Liver (tissue), 3 donors: Measurements from ENCODE around the gene SHMT2.

ENCODE experiments used
- ATF3 ChIP-seq: IDR thresholded peaks from 2 replicates; pipeline ENCODE4 v1.6.1; 2016; ENCODE audit warnings: antibody characterized with exemption
- CTCF ChIP-seq: fragments of 150-350 bp; IDR thresholded peaks from 2 replicates; pipeline ENCODE4 v1.5.1; 2017; ENCODE audit warnings: improper control_type of control experiment, low read depth, low read length; ENCODE audit not compliant: missing input control
- EGR1 ChIP-seq, 2 donors: IDR thresholded peaks; 2 replicates each; pipeline ENCODE4 v1.6.1; 2016 to 2018; ENCODE audit warnings: antibody characterized with exemption in 2 of 2, low read depth in 2 of 2
- FOXA1 ChIP-seq: IDR thresholded peaks from 2 replicates; pipeline ENCODE4 v1.6.1; 2016; ENCODE audit warnings: antibody characterized with exemption
- FOXA2 ChIP-seq: IDR thresholded peaks from 2 replicates; pipeline ENCODE4 v1.6.1; 2016; ENCODE audit warnings: antibody characterized with exemption
- GABPA ChIP-seq, 2 donors: IDR thresholded peaks in 1 of 2; conservative IDR thresholded peaks in 1 of 2; 2 replicates each; pipeline ENCODE4 v1.6.1; 2016; ENCODE audit warnings: antibody characterized with exemption in 2 of 2, mild to moderate bottlenecking in 1 of 2, moderate library complexity in 1 of 2
- HNF4A ChIP-seq, 2 donors: conservative IDR thresholded peaks; 2 replicates each; pipeline ENCODE4 v1.6.1; 2016; ENCODE audit warnings: antibody characterized with exemption in 2 of 2, mild to moderate bottlenecking in 2 of 2
- JUND ChIP-seq, 2 donors: IDR thresholded peaks; 2 replicates each; pipeline ENCODE4 v1.6.1; 2016; ENCODE audit warnings: antibody characterized with exemption in 2 of 2
- MAX ChIP-seq: IDR thresholded peaks from 2 replicates; pipeline ENCODE4 v1.6.1; 2016; ENCODE audit warnings: antibody characterized with exemption
- RAD21 ChIP-seq, 2 donors: IDR thresholded peaks; 2 replicates each; pipeline ENCODE4 v1.6.1; 2016; ENCODE audit warnings: antibody characterized with exemption in 2 of 2, mild to moderate bottlenecking in 2 of 2
- RXRA ChIP-seq, 2 donors: IDR thresholded peaks; 2 replicates each; pipeline ENCODE4 v1.6.1; 2017 to 2018; ENCODE audit warnings: antibody characterized with exemption in 2 of 2, mild to moderate bottlenecking in 1 of 2
- TAF1 ChIP-seq: conservative IDR thresholded peaks from 2 replicates; pipeline ENCODE4 v1.6.1; 2016; ENCODE audit warnings: antibody characterized with exemption, mild to moderate bottlenecking
- YY1 ChIP-seq: IDR thresholded peaks from 2 replicates; pipeline ENCODE4 v1.6.1; 2016; ENCODE audit warnings: antibody characterized with exemption, mild to moderate bottlenecking
- donor health status: healthy.
- donor health status: healthy.

GRCh38 chr12:57183939-57184725, 45.4 kb upstream of the SHMT2 start:
- TF ChIP-seq MAX (no peak), TAF1 (no peak), CTCF (no peak), FOXA2 (no peak), GABPA (IDR thresholded peaks at IDR 0.05 in 1 of 2, conservative IDR thresholded peaks at IDR 0.05 in 1 of 2) (no peak), HNF4A (conservative IDR thresholded peaks at IDR 0.05) (no peak), YY1 (no peak), FOXA1 (no peak), RXRA (IDR thresholded peaks at IDR 0.05) (no peak), EGR1 (IDR thresholded peaks at IDR 0.05; ENCODE audit: low read depth in 2 of 2) (no peak), ATF3 (no peak), RAD21 (IDR thresholded peaks at IDR 0.05) (no peak), JUND (IDR thresholded peaks at IDR 0.05) (no peak)
